WTC11 (cell line): Measurements from ENCODE around the gene ADGRL3. TPM values are rescaled to one million over a fixed set of nuclear protein-coding genes. Genes with fewer than 3 reads are reported as not detected.

ENCODE experiments used
- ATAC-seq: fragments of 200-7000 bp; cut with Tn5 transposase; 2 replicates; pipeline ENCODE4 v1.10.0; 2021; ENCODE audit warnings: mild to moderate bottlenecking, moderate library complexity
- CTCF ChIA-PET: fragments of 300-600 bp; sonication (Branson Sonifier 250); formaldehyde crosslinking; loops from one replicate; lab custom pipeline; 2021; ENCODE audit warnings: antibody characterized with exemption; lab: Charles Lee
- POLR2A ChIA-PET: fragments of 350-600 bp; sonication (Branson Sonifier 250); formaldehyde crosslinking; loops from one replicate; lab custom pipeline; 2021; ENCODE audit warnings: antibody characterized with exemption; lab: Charles Lee
- DNase-seq: peaks from one replicate; pipeline ENCODE4 v3.0.0; 2021; ENCODE audit warnings: low spot score
- H3K27ac Mint-ChIP-seq: 2 replicates; pipeline ENCODE4 v1.8.0; 2021; ENCODE audit warnings: mixed read lengths
- H3K27me3 Mint-ChIP-seq: 2 replicates; pipeline ENCODE4 v1.8.0; 2021; ENCODE audit warnings: low read depth, mild to moderate bottlenecking, moderate library complexity, mixed read lengths
- H3K36me3 Mint-ChIP-seq: 2 replicates; pipeline ENCODE4 v1.8.0; 2021; ENCODE audit warnings: mixed read lengths
- H3K4me1 Mint-ChIP-seq: 2 replicates; pipeline ENCODE4 v1.8.0; 2022; ENCODE audit warnings: mixed read lengths
- H3K4me3 Mint-ChIP-seq: 2 replicates; pipeline ENCODE4 v1.8.0; 2021; ENCODE audit warnings: mild to moderate bottlenecking, moderate library complexity, mixed read lengths
- H3K9me3 Mint-ChIP-seq: 2 replicates; pipeline ENCODE4 v1.8.0; 2021; ENCODE audit warnings: mixed read lengths
- ATF2 ChIP-seq: sonication (generic); formaldehyde crosslinking; IDR thresholded peaks from 2 replicates; pipeline ENCODE4 v1.8.1; 2022; ENCODE audit warnings: low read depth, missing genetic modification reagents, borderline replicate concordance
- ATF6 ChIP-seq: sonication (generic); formaldehyde crosslinking; IDR thresholded peaks from 2 replicates; pipeline ENCODE4 v1.8.1; 2023; ENCODE audit warnings: mild to moderate bottlenecking, missing genetic modification reagents
- CREM ChIP-seq: sonication (generic); formaldehyde crosslinking; IDR thresholded peaks from 2 replicates; pipeline ENCODE4 v1.8.1; 2022; ENCODE audit warnings: mild to moderate bottlenecking, missing genetic modification reagents, moderate library complexity
- GTF2I ChIP-seq: fragments of 250-450 bp; sonication (Bioruptor Pico); conservative IDR thresholded peaks from 2 replicates; pipeline ENCODE4 v1.4.0; 2021; ENCODE audit warnings: mild to moderate bottlenecking
- HMGA2 ChIP-seq: fragments of 250-450 bp; sonication (Bioruptor Pico); IDR thresholded peaks from 2 replicates; pipeline ENCODE4 v1.4.0; 2021; ENCODE audit warnings: mild to moderate bottlenecking, moderate library complexity
- MXD4 ChIP-seq: fragments of 250-450 bp; sonication (Bioruptor Pico); IDR thresholded peaks from 2 replicates; pipeline ENCODE4 v1.8.0; 2021; ENCODE audit warnings: mild to moderate bottlenecking, moderate library complexity, borderline replicate concordance
- NFYB ChIP-seq: sonication (generic); formaldehyde crosslinking; conservative IDR thresholded peaks from 2 replicates; pipeline ENCODE4 v1.8.0; 2022; ENCODE audit warnings: low read depth, missing genetic modification reagents
- NR1H2 ChIP-seq: sonication (generic); formaldehyde crosslinking; IDR thresholded peaks from 2 replicates; pipeline ENCODE4 v1.9.0; 2021; ENCODE audit warnings: mild to moderate bottlenecking, moderate library complexity, missing genetic modification reagents
- SMAD4 ChIP-seq: sonication (generic); formaldehyde crosslinking; IDR thresholded peaks from 2 replicates; pipeline ENCODE4 v1.8.0; 2022; ENCODE audit warnings: mild to moderate bottlenecking, missing genetic modification reagents
- SOX15 ChIP-seq: fragments of 250-450 bp; sonication (Bioruptor Pico); IDR thresholded peaks from 2 replicates; pipeline ENCODE4 v1.9.0; 2021; ENCODE audit warnings: mild to moderate bottlenecking
- ZNF232 ChIP-seq: sonication (generic); formaldehyde crosslinking; IDR thresholded peaks from 2 replicates; pipeline ENCODE4 v1.8.0; 2022; ENCODE audit warnings: mild to moderate bottlenecking, missing genetic modification reagents
- ZNF423 ChIP-seq: fragments of 250-450 bp; sonication (Bioruptor Pico); IDR thresholded peaks from 2 replicates; pipeline ENCODE4 v2.1.2; 2022; ENCODE audit warnings: mild to moderate bottlenecking, moderate library complexity
- total RNA-seq: library from RNA; stranded (reverse); gene quantifications from 3 replicates; pipeline ENCODE4 v1.2.3, GENCODE V29; 2021
- TF ChIP-seq, protein P1 (sequence below): fragments of 250-450 bp; sonication (Bioruptor Pico); conservative IDR thresholded peaks from 2 replicates; pipeline ENCODE4 v1.9.0; 2021; ENCODE audit warnings: mild to moderate bottlenecking
- TF ChIP-seq, protein P2 (sequence below): sonication (generic); formaldehyde crosslinking; IDR thresholded peaks from 2 replicates; pipeline ENCODE4 v1.8.0; 2023; ENCODE audit warnings: missing genetic modification reagents, mild to moderate bottlenecking, borderline replicate concordance
- TF ChIP-seq, protein P3 (sequence below): sonication (generic); formaldehyde crosslinking; conservative IDR thresholded peaks from 2 replicates; pipeline ENCODE4 v1.8.1; 2023; ENCODE audit warnings: mild to moderate bottlenecking, low read depth, missing genetic modification reagents, moderate library complexity
- TF ChIP-seq, protein P4 (sequence below): sonication (generic); formaldehyde crosslinking; IDR thresholded peaks from 2 replicates; pipeline ENCODE4 v1.8.0; 2022; ENCODE audit warnings: mild to moderate bottlenecking, missing genetic modification reagents
- TF ChIP-seq, protein P5 (sequence below): fragments of 250-450 bp; sonication (Bioruptor Pico); IDR thresholded peaks from 2 replicates; pipeline ENCODE4 v2.1.2; 2022; ENCODE audit warnings: mild to moderate bottlenecking, moderate library complexity

The ADGRL3 gene
- total RNA-seq, 1 experiment from 2014 or later, result 8.7 TPM

- TF ChIP-seq, protein P1, sequence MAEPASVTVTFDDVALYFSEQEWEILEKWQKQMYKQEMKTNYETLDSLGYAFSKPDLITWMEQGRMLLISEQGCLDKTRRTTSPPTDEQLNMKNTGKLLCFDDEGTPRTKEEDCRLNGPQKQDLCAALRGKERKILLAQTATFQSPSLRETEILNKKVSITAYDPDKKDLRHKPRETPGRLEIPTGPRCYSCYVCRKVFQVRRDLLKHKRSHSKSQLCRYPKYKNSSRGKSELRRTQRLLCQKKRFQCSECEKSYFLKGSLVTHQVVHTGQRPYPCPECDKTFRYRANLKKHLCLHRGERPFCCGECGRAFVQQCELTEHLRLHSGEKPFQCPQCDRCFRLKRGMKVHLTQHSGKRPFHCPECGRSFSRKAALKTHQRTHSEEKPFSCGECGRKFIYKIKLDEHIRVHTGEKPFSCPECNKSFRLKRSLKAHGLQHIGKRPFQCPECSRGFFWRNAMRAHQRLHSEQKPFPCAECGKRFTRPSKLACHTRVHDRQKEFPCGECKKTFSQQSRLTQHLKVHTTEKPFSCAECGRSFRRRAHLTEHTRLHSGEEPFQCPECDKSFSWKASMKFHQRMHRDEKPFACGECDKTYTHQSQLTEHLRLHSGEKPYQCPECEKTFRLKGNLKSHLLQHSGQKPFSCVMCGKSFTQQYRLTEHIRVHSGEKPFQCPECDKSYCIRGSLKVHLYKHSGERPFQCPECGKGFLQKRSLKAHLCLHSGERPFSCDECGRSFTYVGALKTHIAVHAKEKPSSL (CRISPR knock-in tag), result no peak
- TF ChIP-seq, protein P2, sequence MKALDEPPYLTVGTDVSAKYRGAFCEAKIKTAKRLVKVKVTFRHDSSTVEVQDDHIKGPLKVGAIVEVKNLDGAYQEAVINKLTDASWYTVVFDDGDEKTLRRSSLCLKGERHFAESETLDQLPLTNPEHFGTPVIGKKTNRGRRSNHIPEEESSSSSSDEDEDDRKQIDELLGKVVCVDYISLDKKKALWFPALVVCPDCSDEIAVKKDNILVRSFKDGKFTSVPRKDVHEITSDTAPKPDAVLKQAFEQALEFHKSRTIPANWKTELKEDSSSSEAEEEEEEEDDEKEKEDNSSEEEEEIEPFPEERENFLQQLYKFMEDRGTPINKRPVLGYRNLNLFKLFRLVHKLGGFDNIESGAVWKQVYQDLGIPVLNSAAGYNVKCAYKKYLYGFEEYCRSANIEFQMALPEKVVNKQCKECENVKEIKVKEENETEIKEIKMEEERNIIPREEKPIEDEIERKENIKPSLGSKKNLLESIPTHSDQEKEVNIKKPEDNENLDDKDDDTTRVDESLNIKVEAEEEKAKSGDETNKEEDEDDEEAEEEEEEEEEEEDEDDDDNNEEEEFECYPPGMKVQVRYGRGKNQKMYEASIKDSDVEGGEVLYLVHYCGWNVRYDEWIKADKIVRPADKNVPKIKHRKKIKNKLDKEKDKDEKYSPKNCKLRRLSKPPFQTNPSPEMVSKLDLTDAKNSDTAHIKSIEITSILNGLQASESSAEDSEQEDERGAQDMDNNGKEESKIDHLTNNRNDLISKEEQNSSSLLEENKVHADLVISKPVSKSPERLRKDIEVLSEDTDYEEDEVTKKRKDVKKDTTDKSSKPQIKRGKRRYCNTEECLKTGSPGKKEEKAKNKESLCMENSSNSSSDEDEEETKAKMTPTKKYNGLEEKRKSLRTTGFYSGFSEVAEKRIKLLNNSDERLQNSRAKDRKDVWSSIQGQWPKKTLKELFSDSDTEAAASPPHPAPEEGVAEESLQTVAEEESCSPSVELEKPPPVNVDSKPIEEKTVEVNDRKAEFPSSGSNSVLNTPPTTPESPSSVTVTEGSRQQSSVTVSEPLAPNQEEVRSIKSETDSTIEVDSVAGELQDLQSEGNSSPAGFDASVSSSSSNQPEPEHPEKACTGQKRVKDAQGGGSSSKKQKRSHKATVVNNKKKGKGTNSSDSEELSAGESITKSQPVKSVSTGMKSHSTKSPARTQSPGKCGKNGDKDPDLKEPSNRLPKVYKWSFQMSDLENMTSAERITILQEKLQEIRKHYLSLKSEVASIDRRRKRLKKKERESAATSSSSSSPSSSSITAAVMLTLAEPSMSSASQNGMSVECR (CRISPR knock-in tag), result no peak
- TF ChIP-seq NR1H2 (CRISPR knock-in tag), result no peak
- TF ChIP-seq ZNF232, result no peak
- no peak for TF ChIP-seq ZNF423
- TF ChIP-seq, protein P3, sequence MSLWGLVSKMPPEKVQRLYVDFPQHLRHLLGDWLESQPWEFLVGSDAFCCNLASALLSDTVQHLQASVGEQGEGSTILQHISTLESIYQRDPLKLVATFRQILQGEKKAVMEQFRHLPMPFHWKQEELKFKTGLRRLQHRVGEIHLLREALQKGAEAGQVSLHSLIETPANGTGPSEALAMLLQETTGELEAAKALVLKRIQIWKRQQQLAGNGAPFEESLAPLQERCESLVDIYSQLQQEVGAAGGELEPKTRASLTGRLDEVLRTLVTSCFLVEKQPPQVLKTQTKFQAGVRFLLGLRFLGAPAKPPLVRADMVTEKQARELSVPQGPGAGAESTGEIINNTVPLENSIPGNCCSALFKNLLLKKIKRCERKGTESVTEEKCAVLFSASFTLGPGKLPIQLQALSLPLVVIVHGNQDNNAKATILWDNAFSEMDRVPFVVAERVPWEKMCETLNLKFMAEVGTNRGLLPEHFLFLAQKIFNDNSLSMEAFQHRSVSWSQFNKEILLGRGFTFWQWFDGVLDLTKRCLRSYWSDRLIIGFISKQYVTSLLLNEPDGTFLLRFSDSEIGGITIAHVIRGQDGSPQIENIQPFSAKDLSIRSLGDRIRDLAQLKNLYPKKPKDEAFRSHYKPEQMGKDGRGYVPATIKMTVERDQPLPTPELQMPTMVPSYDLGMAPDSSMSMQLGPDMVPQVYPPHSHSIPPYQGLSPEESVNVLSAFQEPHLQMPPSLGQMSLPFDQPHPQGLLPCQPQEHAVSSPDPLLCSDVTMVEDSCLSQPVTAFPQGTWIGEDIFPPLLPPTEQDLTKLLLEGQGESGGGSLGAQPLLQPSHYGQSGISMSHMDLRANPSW (CRISPR knock-in tag), result no peak
- TF ChIP-seq, protein P4, sequence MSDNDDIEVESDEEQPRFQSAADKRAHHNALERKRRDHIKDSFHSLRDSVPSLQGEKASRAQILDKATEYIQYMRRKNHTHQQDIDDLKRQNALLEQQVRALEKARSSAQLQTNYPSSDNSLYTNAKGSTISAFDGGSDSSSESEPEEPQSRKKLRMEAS, result no peak
- TF ChIP-seq ATF2 (CRISPR knock-in tag), result no peak
- no peak for TF ChIP-seq MXD4 (CRISPR knock-in tag)
- no peak for TF ChIP-seq CREM (CRISPR knock-in tag)
- TF ChIP-seq, protein P5, sequence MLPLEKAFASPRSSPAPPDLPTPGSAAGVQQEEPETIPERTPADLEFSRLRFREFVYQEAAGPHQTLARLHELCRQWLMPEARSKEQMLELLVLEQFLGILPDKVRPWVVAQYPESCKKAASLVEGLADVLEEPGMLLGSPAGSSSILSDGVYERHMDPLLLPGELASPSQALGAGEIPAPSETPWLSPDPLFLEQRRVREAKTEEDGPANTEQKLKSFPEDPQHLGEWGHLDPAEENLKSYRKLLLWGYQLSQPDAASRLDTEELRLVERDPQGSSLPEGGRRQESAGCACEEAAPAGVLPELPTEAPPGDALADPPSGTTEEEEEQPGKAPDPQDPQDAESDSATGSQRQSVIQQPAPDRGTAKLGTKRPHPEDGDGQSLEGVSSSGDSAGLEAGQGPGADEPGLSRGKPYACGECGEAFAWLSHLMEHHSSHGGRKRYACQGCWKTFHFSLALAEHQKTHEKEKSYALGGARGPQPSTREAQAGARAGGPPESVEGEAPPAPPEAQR, result no peak
- no peak for TF ChIP-seq NFYB (CRISPR knock-in tag)
- no peak for TF ChIP-seq SMAD4
- no peak for TF ChIP-seq SOX15
- TF ChIP-seq HMGA2 (CRISPR knock-in tag), result no peak
- no peak for TF ChIP-seq ATF6 (CRISPR knock-in tag)
- TF ChIP-seq GTF2I (CRISPR knock-in tag), result no peak
- TF ChIP-seq, all 79 proteins: peak for 0
- no peak overlapping the region for H3K4me3 Mint-ChIP-seq
- CTCF ChIA-PET, result no interaction called here
- DNase-seq (no peak), ATAC-seq (no peak)
- H3K27me3 Mint-ChIP-seq, result no peaks in the 10 kb centered on the region
- H3K36me3 Mint-ChIP-seq, result peaks cover 13% of the 10 kb centered on the region
- H3K4me1 Mint-ChIP-seq, result no peaks in the 10 kb centered on the region
- POLR2A ChIA-PET, result no interaction called here
- H3K9me3 Mint-ChIP-seq, result peaks cover 14% of the 10 kb centered on the region
- H3K27ac Mint-ChIP-seq, result no peak overlapping the region
Measured at GRCh38 chr4:61662362-61662761, 462.2 kb downstream of the ADGRL3 start.
